ENCODE measurements around the gene LIMA1.

- TF ChIP-seq RAD21 (IDR thresholded peaks at IDR 0.05; ENCODE audit: low read length) (no peak), POLR2A (IDR thresholded peaks at IDR 0.05; ENCODE audit: low read depth, low read length) (no peak), ELK1 (IDR thresholded peaks at IDR 0.05; ENCODE audit: borderline replicate concordance, low read depth, low read length) (no peak), CTCF (conservative IDR thresholded peaks at IDR 0.05; ENCODE audit: low read depth, low read length) (no peak), CEBPB (IDR thresholded peaks at IDR 0.05; ENCODE audit: low read depth, low read length) (no peak), MAZ (IDR thresholded peaks at IDR 0.05; ENCODE audit: borderline replicate concordance, low read depth, low read length) (no peak)
Measured at GRCh38 chr12:50251619-50252252, 31.6 kb downstream of the LIMA1 start.

All from IMR-90 (cell line).